Heart right ventricle (tissue), 16 donors: ENCODE data around the gene PCDHGB1. TPM values are rescaled to one million over a fixed set of nuclear protein-coding genes. Genes with fewer than 3 reads are reported as not detected.
A peak's percentile ranks its signal among the peaks of the same experiment; 100 is the strongest.

Experiments used
- ATAC-seq, 8 donors: fragments of 200-7000 bp; cut with Tn5 transposase; one replicate each; pipeline ENCODE4 v1.9.1; 2020; ENCODE audit warnings: mild to moderate bottlenecking in 8 of 8, moderate library complexity in 8 of 8, moderate number of reproducible peaks in 1 of 8
- DNase-seq, 2 donors: peaks; one replicate each; pipeline ENCODE4 v3.0.0-alpha.2; 2020
- H3K27ac ChIP-seq, 10 donors: fragments of 200-600 bp; sonication (generic) in 2 of 10; one replicate each; pipeline versions ENCODE4 v1.5.0 to v1.8.0; 2020 to 2022; ENCODE audit warnings: mild to moderate bottlenecking in 3 of 10
- H3K27me3 ChIP-seq, 7 donors: fragments of 200-600 bp; one replicate each; pipeline ENCODE4 v1.8.0; 2021 to 2022; ENCODE audit warnings: mild to moderate bottlenecking in 2 of 7
- H3K36me3 ChIP-seq, 9 donors: fragments of 200-600 bp; sonication (generic) in 1 of 9; one replicate each; pipeline versions ENCODE4 v1.5.0 to v1.8.0; 2020 to 2022; ENCODE audit warnings: mild to moderate bottlenecking in 2 of 9
- H3K4me1 ChIP-seq, 9 donors: fragments of 200-600 bp; sonication (generic) in 1 of 9; one replicate each; pipeline versions ENCODE4 v1.5.0 to v1.8.0; 2020 to 2022; ENCODE audit warnings: mild to moderate bottlenecking in 4 of 9
- H3K4me3 ChIP-seq, 10 donors: fragments of 200-600 bp; sonication (generic) in 2 of 10; one replicate each; pipeline versions ENCODE4 v1.5.0 to v1.8.0; 2020 to 2022; ENCODE audit warnings: mild to moderate bottlenecking in 7 of 10, moderate library complexity in 2 of 10
- H3K9me3 ChIP-seq, 11 donors: fragments of 200-600 bp in 10 of 11; sonication (generic) in 2 of 11; one replicate each; pipeline versions ENCODE4 v1.5.0 to v1.8.0; 2013 to 2022; ENCODE audit warnings: mild to moderate bottlenecking in 2 of 11, control low read depth in 1 of 11, moderate library complexity in 1 of 11
- CTCF ChIP-seq, 9 donors: fragments of 200-600 bp; sonication (generic) in 2 of 9; IDR thresholded peaks; one replicate each; pipeline versions ENCODE4 v1.5.0 to v1.8.0; 2021 to 2022; ENCODE audit warnings: antibody characterized with exemption in 9 of 9, mild to moderate bottlenecking in 5 of 9, moderate library complexity in 1 of 9
- WGBS, 2 donors: extraction: QIAGEN DNeasy Blood & Tissue Kit; methylation state at CpG; one replicate each; pipeline ENCODE4 v1.1.7; 2013; ENCODE audit warnings: inconsistent platforms in 1 of 2; 5-methylcytosine and 5-hydroxymethylcytosine counted together
- intact Hi-C, 10 donors: fragments of 100-400 bp; cut with DNase I; formaldehyde crosslinking; loops; one replicate each; pipeline versions ENCODE4 v1.11.1 to v1.14.2; 2022
- polyA plus RNA-seq, 2 donors: library from polyadenylated mRNA; stranded (reverse); fragments of 200-250 nt; gene quantifications; one replicate each; pipeline ENCODE4 v1.2.3, GENCODE V29; 2013
- total RNA-seq, 10 donors: library from RNA; stranded (reverse); fragmentation: NEBNext Ultra II Directional in 3 of 10; extraction: Animal tissue kit (Norgen Biotek cat#: 25700) in 3 of 10; gene quantifications; one replicate each; pipeline versions ENCODE4 v1.2.1 to v1.2.4, GENCODE V29; 2021 to 2023
- donor health status: Arrhythmogenic right ventricular cardiomyopathy.
- donor health status: ischemic (EF 13 %, LVEDD 7.1; RV severe dilation, severe dysfunction).
- donor health status: healthy with polysubstance abuse.
- donor health status: DM: no; HTN: yes; CAD: no.
- donor health status: DM: no; HTN: no; CAD: no.
- donor health status: ischemic (EF 25% LVEDD 6.9; RV normal size, moderate dysfunction).
- donor health status: ischemic (EF 25% LVEDD 5.7; RV mildly dilated, moderate dysfunction).
- donor health status: healthy.
- donor health status: DM: yes; HTN: yes; CAD: no.
- donor health status: Ischemic cardiomyopathy.
- donor health status: ischemic (EF 35%, LVEDD 5.7; RV mildly dilated, moderate dysfunction).
- donor health status: nonischemic (EF 11% LVEDD 7.7; RV severe dilation, severe dysfunction).
- donor health status: DM: yes; HTN: yes; CAD: no.
- donor health status: PGD.
- donor health status: ischemic (EF 29% LVEDD 5.4; RV normal size, mild dysfunction).
- donor health status: nonischemic (EF 23%, LVEDD 6.1; RV moderate dilation, normal function).

Gene PCDHGB1
- total and polyA plus RNA-seq, 12 donors = 0.19 to 13.2 (median 8.6) TPM

- DNase-seq (no peak), ATAC-seq (no peak)
- Histone ChIP-seq H3K27me3 (peaks cover 0 to 45% (median 0%) of the 10 kb centered on the region in 7 donors), H3K27ac (no peak within 1 kb of the TSS), H3K4me3 (peak within 1 kb of the TSS in 8 of 10 donors; percentile 2 to 40 (median 34)), H3K36me3 (peaks cover 0 to 44% (median 0%) of the 10 kb centered on the region in 9 donors), H3K9me3 (peaks cover 0 to 98% (median 49%) of the 10 kb centered on the region in 11 donors), H3K4me1 (peaks cover 0 to 34% (median 4%) of the 10 kb centered on the region in 9 donors)
- WGBS, 2 donors = 18 to 21% methylated on average over 29 of the region's 29 CpGs
- peak; percentile 13 to 61 (median 49) for TF ChIP-seq CTCF (IDR thresholded peaks at IDR 0.05)
- intact Hi-C loops = loop anchor here in 2 of 10 donors (5.0 to 10.0 kb wide), 2 partner anchors 37 to 50 kb away; partner anchors contain the start of genes PCDHGA8 (in 1 of the 2), PCDHGA9 (in 1 of the 2) and PCDHGB6 (in 1 of the 2)
These were observed 5.1 kb downstream of the PCDHGB1 start, which contains the start of gene PCDHGA4 for GRCh38 chr5:141354900-141355469. Gene PCDHGA4 (plus strand): TSS chr5:141355021. CDS start chr5:141355108, 87 bp downstream.

DNA sequence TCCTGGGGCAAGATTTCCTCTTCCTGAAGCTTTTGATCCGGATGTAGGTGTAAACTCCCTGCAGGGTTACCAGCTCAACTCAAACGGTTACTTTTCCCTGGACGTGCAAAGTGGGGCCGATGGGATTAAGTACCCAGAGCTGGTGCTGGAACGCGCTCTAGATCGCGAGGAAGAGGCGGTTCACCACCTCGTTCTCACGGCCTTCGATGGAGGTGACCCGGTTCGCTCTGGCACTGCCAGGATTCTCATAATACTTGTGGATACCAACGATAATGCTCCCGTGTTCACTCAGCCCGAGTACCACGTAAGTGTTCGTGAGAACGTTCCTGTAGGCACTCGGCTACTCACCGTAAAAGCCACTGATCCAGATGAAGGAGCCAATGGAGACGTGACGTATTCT is 5.7 kb downstream of the PCDHGB1 start:
- peaks cover 0 to 38% (median 0%) of the 10 kb centered on the region in 9 donors for H3K36me3 ChIP-seq
- no peak for TF ChIP-seq CTCF (IDR thresholded peaks at IDR 0.05)
- no peak overlapping the region for H3K27ac ChIP-seq
- peak overlapping the region in 6 of 10 donors; percentile 2 to 40 (median 34) for H3K4me3 ChIP-seq
- H3K4me1 ChIP-seq = peaks cover 0 to 38% (median 4%) of the 10 kb centered on the region in 9 donors
- DNase-seq (no peak), ATAC-seq (no peak)
- intact Hi-C loops = loop anchor here in 1 of 10 donors (10.0 kb wide), 1 partner anchor 49 kb away; the partner anchor contains the start of genes PCDHGA9 and PCDHGB6
- H3K9me3 ChIP-seq = peaks cover 0 to 98% (median 51%) of the 10 kb centered on the region in 11 donors
- peaks cover 0 to 45% (median 0%) of the 10 kb centered on the region in 7 donors for H3K27me3 ChIP-seq
- 44 to 52% methylated on average over 24 of the region's 24 CpGs for WGBS, 2 donors

- H3K36me3 ChIP-seq = peaks cover 0 to 33% (median 0%) of the 10 kb centered on the region in 9 donors
- H3K4me3 ChIP-seq = no peak overlapping the region
- peaks cover 0 to 42% (median 4%) of the 10 kb centered on the region in 9 donors for H3K4me1 ChIP-seq
- peaks cover 0 to 45% (median 0%) of the 10 kb centered on the region in 7 donors for H3K27me3 ChIP-seq
- no peak overlapping the region for H3K27ac ChIP-seq
- peaks cover 0 to 98% (median 56%) of the 10 kb centered on the region in 11 donors for H3K9me3 ChIP-seq
- intact Hi-C loops = loop anchor here in 1 of 10 donors (10.0 kb wide), 1 partner anchor 49 kb away; the partner anchor contains the start of genes PCDHGA9 and PCDHGB6
- DNase-seq (no peak), ATAC-seq (no peak)
- 67% methylated on average over 5 of the region's 5 CpGs for WGBS, 2 donors
- no peak for TF ChIP-seq CTCF (IDR thresholded peaks at IDR 0.05)
These were observed 6.2 kb downstream of the PCDHGB1 start for GRCh38 chr5:141356133-141356532.

DNA sequence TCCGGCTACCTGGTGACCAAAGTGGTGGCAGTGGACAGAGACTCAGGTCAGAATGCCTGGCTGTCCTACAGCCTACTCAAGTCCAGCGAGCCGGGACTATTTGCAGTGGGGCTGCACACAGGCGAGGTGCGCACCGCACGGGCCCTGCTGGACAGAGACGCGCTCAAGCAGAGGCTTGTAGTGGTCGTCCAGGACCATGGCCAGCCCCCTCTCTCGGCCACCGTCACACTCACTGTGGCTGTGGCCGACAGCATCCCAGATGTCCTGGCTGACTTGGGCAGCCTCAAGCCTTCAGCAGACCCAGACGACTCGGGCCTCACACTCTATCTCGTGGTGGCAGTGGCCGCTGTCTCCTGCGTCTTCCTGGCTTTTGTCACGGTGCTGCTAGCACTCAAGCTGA is 7.1 kb downstream of the PCDHGB1 start:
- H3K4me1 ChIP-seq = peaks cover 0 to 42% (median 4%) of the 10 kb centered on the region in 9 donors

More for the DNA sequence above, 7.1 kb downstream of the PCDHGB1 start:
- Histone ChIP-seq H3K9me3 (peaks cover 0 to 100% (median 55%) of the 10 kb centered on the region in 11 donors), H3K4me3 (no peak overlapping the region), H3K36me3 (peaks cover 0 to 24% (median 0%) of the 10 kb centered on the region in 9 donors), H3K27ac (no peak overlapping the region), H3K27me3 (peaks cover 0 to 48% (median 0%) of the 10 kb centered on the region in 7 donors)
- no peak for DNase-seq
- intact Hi-C loops = loop anchor here in 1 of 10 donors (10.0 kb wide), 1 partner anchor 48 kb away; the partner anchor contains the start of genes PCDHGA9 and PCDHGB6
- 37 to 45% methylated on average over 19 of the region's 19 CpGs for WGBS, 2 donors
- peak in 4 of 8 donors; percentile 22 to 50 (median 41) for ATAC-seq
- no peak for TF ChIP-seq CTCF (IDR thresholded peaks at IDR 0.05)
